HG03159 (cell line): ENCODE results near the gene PEX11A.

Experiments
- ATAC-seq: cut with Tn5 transposase; IDR thresholded peaks from one replicate; pipeline ENCODE4 v1.9.1; 2021; ENCODE audit warnings: mild to moderate bottlenecking, moderate library complexity; ENCODE audit not compliant: unreplicated experiment

The PEX11A gene

DNA sequence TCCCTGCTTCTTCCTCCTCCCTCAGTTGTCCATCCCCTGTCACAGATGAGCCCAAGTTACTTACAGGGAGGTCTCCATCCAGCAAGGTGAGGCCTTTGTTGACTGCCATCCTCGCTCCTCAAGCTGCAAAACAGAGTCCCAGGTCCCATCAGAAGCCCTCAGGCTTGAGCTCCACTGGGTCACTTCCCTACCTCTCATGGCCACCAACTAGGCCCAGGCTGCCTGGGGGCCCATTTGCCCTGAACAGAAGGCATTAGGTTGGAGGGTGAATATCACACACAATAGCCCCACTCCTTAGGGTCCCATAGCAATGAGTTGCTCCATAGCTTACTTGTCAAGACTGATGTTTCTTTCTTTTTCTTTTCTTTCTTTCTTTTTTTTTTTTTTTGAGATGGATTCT is 13.2 kb downstream of the PEX11A start:
- no peak for ATAC-seq

DNA sequence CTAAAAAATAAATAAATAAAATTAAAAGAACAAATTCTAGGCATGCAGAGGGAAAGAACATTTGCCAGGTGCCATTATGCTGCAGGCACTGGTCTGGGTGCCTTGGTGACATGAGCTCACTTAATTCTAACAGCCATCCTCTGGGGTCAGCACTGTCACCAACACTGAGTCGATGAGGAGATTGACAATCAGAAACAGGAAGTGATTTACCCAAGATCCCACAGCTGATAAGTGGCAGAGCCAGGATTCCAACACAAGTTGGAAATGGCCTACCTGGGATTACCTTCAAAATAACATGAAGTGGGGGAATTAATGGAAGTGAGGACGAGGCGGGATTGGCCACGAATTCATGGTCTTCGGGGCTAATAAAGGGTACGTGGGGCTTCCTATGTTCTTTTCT is 14.9 kb downstream of the PEX11A start:
- no peak for ATAC-seq

DNA sequence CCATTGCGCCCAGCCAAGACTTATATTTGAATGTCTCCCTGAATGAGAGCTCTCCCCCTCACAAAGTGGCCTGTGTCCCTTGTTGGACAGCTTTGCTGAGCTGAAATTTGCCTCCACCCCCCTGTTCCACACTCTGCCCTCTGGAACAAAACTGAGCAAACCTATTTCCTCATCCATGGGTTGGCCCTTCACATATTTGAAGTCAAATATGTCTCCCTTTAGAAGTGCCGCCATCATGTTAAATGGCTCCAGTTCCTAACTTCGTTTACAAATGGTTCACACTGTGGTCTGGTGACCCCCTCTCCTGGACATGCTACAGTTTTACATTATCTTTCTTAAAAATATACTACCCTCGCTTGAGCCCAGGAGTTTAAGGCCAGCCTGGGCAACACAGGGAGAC is 16.0 kb downstream of the PEX11A start:
- no peak for ATAC-seq

DNA sequence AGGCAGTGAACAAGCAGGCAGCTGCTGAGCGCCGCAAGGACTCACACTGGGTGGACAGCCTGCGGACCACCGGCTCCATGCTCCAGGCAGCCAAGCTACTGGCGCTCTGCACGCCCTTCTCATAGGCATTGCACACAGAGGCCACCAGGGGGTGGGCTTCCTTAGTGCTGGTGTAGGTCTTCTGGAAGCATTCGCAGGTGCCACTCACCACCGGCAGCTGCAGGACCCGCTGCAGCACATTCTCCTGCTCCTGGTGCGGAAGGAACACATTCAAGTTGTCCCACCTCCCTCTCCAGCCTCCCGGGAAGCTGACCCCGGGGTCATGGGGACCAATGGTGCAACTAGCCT is 17.4 kb downstream of the PEX11A start:
- no peak for ATAC-seq

DNA sequence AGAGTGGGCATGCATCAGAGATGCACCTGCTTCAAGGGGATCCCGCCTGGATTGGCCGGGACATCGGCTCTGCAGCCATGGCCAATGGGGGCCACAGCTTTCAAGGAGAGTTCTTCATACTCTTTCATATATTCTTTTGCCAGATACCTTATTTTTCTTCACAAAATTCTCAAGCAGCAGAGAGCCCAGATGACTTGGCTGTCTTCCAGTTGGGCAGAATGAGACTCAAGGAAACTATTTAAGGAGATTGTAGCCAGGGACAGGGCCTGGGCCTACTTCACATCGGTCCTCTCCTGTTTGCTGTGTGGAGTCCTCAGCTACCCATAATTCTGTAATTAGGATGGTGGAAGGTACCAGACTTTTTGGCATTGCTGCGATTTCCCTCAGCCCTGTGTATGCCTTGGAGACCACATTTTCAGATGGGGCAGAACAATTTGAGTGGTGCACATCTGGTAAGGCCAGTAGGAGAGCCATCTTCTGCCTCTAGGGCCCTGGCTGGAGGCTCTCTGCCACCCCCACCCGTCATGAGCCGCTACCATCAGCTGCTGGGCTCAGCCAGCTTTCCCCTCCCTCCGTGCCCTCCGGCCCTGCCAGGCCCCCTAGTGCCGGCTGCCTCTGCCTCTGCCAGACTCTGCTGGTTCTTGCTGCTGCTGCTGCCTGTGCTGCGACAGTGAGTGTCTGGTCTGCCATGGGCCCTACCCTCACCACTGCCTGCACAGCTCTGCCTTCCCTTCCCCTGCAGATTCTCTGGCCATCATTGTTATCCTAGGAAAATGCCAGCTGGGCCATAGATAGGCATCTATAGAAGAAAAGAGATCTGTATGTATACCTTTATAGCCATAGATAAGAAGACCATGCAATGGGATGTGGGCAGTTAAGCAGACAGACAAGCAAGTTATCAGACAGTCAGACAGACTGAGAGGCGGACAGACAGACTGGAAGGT is 18.1 kb downstream of the PEX11A start:
- no peak for ATAC-seq

DNA sequence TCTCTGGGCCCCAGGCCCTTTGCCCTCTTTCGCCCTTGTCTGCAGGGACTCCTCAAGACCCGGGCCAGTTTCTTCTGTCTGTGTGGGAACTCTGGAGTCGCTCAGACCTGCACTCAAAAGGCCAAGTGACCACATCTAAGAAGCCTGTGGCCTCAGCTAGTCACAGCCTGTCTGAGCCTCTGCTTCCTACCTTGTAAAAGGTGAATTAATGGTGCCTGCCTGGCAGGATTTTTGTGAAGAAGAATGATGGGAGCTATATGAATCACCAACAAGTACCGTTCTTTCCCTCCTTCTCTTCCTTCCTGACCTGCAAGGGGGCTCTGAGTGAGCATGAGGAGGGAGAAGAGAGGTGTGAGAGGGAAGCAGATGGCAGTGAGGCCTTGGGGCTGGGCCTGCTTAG is 18.9 kb downstream of the PEX11A start:
- ATAC-seq = no peak

DNA sequence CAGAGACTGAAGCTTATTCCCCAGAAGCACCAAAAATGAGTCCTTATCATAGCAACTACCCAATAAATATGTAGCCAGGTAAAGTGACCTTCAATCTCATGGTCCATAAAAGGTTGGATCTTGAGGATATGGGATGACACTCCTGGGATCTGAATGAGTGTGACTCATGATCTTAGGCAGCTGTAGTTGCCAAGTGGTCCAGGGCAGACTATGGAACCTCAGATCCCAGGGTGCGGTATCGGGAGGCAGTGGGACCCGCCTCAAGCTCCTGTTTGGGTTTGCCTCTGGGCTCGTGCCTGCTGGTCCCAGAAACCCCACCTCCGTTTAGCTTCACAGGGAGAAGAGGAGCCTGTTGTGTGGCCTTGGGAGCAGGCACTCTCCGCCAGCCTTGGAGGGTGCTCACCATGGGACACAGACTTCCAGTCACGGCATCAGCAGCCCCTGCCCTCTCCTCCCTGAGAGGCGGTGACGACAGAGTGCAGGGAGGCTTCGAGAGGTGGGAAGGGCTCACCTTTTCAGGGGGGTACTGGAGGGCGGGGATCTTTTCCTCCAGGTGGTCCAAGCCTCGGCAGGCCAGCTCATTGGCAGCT is 19.5 kb downstream of the PEX11A start:
- ATAC-seq = no peak

DNA sequence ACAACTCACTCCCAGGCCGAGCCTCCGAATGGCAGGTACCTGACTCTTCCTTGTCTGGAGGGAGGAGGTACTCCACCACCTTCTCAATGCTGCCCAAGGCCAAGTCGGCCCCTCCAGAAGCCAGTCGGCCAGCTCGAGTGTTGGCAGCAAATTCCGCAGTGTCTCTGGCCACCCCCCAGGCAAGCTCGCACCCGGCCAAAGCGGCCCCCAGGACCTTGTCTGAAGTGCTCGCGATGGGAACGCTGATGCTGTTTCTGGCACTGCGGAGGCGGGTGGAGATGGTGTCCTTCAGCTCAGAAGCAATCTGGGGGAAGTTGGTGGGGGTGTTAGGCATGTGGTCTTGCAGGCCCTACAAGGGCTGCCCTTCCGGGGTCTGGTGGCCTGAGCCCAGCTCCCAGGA is 20.6 kb downstream of the PEX11A start:
- ATAC-seq = no peak

DNA sequence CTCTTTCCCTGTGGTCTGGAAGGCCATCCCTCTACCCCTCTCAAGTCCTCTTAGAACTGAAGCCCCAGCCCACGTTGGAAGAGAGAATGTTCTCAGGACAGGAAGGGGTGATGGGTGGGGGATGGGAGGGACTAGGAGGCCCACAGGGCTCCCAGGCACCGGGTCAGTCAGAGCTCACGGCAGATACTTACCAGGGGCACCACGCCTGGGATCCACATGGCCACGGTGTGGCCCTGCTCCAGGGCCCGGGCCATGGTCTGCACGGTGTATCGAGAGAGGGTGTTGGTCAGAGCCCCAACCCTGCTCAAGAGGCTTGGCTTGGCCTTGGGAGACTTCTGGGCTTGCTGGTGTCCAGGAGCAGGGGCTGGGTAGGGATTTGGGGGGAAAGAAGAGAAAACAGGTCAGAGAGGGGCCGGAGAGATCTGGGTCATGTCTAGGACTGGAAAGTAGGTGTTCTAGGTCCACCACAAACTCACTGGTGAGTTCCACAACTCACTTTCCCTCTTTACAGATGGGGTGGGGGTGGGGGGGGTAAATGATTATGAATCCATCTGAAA is 21.2 kb downstream of the PEX11A start:
- ATAC-seq = no peak

DNA sequence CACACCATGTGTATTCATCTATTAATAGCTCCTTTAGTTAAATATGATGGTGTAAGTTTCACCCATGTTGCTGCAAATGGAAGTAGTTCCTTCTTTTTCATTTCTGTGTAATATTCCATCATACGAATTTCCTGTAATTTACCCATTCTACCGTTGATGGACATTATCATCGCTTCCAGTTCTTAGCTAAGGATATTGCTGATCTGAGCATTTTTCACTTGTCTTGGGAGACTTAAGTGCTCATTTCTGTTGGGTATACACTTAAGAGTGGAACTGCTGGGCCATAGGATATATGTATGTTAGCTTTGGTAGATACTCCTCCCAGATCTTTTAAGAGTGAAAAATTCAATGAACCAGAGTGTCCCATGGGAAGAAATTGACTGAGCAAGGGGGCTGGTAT is 22.4 kb downstream of the PEX11A start:
- ATAC-seq = no peak

DNA sequence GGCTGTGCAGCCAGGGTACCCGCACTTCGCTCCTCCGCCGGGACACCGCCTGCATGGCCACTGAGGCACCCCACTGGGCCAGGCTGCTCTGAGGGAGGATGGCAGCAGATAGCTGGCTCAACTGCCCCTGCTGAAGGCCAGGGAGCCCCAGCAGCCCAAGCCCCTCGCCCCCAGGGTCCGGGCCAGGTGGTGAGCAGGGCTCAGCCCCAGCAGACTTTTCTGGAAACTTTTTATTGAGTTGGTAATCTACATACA is 22.9 kb downstream of the PEX11A start:
- ATAC-seq = no peak

DNA sequence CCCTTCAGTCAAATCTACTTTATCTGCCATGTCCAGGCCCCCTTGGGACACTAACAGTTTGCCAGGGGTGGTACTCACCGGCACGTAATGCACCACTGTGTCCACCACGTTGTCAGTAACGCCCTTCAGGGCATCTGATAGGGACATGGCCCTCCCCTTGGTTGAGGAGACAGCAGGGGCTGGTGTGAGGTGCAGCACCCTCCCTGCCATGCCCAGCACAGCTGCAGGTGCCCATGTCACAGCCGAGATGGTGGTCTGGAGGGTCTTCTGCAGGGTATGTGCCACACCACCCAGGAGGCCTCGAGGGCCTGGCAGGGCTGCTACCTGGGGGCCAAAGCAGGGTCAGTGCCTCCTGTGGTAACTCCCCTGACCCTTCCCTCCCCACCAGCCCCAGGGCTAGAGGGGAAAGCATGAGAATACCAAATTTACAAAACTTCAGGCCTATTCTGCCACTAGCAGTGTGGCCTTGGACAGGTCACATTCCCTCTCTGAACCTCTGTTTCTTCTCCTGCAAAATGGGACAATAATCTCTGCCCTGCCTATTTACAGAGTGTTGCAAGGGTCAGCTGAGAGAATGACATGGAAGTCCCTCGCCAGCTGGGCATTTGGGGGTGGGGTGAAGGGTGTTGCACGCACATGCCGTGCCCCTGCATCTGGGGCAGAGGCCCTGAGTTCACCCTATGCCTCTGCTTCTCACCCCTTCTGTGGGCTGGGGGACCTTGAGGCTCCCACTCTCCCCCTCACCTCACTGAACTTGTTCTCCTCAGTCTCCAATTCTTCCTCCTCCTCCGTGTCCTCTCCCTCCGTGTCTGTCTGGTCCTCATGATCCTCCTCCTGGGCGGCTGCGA is 23.5 kb downstream of the PEX11A start:
- no peak for ATAC-seq

DNA sequence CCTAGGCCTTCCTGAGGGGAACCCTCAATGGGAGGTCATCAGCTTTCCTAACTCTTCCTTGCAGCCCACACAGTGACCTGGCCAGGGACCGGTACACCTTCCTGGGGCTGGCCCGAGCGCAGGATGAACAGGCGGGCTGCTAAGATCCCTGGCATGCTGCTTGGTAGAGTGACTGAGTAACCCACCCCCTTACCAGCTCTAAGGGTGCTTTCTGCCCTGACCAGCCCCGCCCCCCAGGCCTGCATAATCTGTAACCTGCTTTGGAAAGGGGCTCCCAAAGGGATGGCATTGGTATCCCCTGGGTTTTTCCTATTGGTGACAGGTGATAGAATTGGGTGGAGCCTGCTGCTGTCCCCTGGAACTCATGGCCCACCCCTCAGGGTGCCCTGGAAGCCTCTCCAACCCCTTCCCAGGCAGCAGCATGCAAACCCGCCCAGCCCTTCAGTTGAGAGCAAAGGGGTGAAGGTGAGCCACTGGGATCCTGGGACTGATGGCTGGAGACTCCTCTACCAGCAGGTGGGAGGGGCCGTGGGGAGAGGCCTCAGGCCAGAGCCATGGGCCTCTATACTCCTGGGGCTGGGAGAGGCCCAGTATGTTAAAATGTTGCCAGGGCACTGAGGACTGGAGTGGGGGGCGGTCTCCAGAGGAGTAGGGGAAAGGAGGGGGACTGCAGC is 24.2 kb downstream of the PEX11A start:
- ATAC-seq = no peak

DNA sequence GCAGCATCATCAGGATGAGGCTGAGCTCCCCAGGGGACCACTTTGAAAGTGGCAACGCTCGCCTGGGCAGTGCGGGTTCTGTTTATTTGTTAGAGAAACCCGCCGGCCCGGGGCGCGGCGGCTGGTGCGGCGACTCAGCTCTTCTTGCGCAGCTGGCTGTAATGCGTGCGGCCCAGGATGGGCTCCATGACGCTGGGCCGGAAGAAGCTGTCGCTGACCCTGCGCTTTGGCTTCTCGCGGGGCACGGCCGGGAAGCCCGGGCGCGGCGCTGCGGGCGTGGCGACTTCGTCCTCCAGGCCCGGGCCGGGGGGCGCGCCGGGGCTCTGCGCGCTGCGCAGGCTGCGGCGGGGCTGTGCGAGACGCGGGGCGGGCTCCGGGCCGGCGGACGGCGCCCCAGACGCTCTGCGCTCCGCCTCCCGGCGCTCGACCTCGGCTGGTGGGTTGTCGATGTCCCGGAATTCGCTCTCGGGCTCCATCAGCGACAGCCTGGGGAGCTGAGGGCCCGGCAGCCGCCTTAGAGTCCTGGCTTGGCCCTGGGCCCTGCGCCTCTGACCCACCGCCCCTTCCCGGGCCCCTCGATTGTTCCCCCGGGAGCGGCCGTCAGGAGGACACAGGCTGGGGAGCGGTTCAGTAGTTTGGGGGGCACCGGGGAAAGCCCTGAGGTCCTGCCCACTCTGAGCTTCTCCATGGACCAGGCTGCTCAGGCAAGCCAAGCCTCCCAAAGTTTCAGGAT is 24.9 kb downstream of the PEX11A start:
- no peak for ATAC-seq

DNA sequence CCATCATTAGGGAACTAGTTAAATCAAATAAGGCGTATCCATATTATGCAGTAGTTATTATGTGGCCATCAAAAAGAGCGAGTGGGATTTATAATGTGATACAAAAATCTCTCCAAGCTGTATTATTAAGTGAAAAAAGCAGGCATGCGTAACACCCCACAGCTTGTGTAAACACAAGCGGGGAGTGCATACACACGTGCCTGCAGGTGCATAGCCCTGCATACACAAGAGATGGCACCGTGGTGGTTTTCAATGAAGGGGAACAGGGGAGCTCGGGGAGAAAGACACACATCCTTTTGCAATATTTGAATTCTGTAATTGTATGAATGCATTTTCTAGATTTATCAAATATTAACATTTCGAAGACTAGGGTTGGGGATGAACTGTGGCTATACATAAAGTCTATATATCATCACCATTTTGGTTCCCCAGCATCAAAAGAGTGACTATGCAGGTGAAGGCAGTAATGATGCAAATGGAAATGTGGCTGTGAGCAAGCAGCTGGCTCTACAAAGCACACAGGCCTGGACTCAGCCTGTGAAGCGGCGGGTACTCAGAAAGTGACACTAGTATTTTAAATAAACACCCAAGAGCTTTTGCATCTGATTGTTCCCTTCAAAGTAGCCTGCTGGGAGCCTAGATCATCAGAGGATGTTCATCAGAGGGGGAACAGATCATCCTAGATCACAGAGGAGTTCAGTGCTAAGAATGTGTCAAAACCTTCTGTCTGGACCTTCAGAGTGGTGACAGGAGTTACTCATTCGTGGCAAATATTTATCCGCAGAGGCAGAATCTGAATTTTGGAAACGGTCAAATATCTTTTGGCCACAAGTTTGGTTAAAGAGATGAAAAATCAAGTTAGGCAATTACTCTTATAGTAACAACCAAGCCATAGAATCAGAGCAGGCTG is 25.9 kb downstream of the PEX11A start:
- ATAC-seq = no peak

DNA sequence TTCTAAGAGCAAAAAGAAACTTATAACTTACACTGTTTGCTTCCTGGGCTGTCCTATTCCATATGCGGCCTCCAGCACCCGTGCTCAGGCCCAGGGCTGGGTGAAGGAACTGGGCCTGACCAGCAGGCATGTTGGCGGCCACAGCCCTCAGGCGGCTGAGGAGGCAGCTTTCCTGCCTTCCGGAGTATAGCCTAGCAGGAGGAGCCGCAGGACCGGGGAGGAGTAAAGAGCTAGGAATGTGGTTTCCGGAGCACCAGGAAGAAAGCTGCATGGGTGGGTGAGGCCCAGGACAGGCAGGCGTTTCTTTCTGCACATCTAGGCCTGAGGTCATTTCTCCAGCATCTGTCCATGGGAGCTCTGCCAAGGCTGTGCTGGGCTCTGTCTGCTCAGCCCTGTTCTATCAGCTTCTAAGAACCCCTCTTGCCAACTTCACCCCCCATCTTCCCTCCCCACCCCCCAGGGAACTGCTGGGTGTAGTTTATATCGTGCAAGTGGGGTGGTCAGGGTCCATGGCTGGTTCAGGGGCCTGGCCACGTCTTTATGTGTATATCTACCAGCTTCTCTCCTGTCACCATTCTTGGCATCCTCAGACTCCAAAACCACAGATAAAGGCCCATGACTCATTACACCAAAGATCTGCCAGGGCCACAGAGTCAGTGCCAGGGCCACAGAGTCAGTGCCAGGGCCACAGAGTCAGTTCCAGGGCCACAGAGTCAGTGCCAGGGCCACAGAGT is 27.5 kb downstream of the PEX11A start:
- no peak for ATAC-seq

DNA sequence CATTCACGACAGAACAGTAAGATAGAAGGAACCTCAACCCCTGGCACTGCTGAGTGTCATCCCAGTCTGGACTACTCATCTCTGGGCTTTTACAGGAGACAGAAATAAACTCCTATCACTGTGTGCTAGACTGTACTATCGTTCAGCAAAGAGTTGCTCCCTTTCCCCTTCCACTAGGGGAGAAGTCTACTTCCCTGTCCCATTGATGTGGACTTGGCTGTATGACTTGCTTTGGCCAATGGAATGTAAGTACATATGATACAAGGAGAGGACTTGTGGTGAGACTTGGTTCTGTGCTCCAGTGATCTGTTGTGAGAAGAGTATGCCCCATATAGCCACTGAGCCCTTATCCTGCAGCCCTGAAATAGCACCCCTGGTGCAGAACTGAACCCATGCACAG is 30.0 kb downstream of the PEX11A start:
- ATAC-seq = no peak

DNA sequence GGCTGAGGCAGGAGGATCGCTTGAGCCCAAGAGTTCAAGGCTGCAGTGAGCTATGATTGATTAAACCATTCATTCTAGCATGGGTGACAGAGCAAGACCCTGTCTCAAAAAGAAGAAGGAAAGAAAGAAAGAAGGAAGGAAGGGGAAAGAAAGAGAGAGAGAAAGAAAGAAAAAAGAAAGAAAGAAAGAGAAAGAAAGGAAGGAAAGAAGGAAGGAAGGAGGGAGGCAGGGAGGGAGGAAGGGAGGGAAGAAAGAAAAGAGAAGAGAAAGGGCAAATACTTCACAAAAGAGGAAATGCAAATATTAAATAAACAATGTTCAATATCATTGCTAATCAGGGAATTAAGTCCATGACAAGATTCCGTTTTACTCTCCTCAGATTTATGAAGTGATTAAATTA is 31.3 kb downstream of the PEX11A start:
- no peak for ATAC-seq

DNA sequence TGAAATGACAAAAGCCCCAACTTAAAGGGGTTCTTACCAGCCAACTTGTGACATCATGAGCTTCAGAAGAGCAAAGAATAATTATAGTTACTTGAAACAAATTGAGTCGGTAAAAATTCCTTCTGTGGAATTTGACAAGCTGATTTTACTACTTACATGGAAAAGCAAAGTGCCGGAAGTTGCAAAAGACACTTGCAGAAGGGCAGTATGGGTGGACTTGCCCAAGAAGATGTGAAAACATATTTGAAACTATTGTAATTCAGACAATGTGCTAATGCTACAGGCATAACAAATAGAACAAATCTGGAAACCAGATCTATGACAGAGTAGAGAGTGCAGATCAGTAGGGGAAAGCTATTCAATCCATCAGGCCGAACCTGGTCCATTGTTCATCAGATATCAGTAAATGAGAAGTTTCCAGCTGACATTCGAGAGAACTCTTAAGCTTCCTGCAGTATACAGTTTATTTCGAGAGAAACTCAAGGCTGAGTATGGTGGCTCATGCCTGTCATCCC is 32.8 kb downstream of the PEX11A start:
- ATAC-seq = no peak
